Measurements from ENCODE around the gene RBP7.
"Not testable (repeated sequence)": the region's sequence is repeated elsewhere in the genome, so short reads cannot be mapped to it uniquely, and the experiment has no call there.

Gene RBP7

DNA sequence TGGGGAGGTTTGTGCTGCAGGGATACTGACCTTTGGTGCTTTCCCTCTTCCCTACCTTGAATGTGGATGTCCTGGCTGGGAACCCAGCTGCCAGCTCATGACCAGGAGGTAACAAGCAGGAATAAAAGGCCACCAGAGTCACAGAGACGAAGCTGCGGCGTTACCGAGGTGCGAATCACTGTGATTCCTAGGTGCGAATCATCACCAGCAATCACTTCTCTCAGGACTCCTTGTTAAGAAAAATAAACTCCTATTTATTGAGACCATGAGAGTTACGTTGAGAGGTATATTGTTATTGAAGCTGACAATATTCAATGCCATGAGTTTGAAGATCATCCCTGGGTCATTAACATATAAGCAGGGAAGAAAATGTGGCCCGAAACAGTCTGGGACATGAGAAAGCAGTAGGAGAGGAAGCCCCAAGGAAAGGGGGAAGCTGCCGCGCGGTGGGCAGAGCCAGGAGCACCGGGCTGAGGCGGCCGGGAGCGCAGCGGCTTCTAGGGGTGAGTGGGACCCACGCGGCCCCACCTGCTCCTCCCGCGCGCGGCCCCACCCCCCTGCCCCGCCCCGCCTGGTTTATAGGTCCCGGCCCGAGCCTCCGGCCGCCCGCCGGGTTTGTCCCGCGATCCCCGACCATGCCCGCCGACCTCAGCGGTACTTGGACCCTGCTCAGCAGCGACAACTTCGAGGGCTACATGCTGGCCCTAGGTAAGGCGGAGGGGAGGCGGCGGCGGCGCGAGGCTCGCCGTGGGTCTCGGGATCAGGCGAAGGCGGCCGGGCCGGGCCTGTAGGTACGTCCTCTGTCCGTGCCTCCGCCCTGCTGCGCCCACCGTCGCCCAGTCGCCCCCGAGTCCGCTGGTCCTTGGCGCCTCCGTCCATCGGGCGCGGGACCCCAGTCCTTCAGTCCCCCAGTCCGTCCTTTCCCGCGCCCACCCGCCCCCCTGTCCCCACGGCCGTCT is at the start of gene RBP7:
Gene RBP7 (plus strand): TSS at position 605 of the 959 bp plus-strand sequence. CDS start 31 bp downstream, at position 636.
- Mint-ChIP-seq H3K27ac (no peak within 1 kb of the TSS), H3K27me3 (peaks cover 44% of the 10 kb centered on the region)
- DNase-seq = peak; percentile 39

DNA sequence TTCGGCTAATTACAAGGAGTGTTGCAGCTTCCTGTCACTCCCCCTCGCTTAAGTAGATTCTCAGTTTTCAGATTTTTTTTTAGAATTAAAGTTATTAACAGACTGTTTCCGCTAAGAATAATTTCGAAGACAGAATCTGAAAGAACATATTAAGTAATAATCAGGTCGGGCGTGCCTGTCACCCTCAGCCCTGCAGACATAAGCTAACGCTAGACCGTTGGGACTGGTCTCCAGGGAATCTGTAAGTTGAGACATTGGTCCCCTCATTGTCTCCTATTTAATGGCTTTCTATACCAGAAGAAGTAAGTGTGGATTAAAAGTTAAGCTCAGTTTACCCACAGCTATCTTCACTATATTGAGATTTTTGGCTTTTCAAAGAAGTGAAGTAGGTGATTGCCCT is 39.3 kb upstream of the RBP7 start:
- no peak for DNase-seq
- Mint-ChIP-seq H3K4me3 (no peak overlapping the region), H3K36me3 (ENCODE audit: low read depth) (no peaks in the 10 kb centered on the region), H3K4me1 (ENCODE audit: low read depth) (no peaks in the 10 kb centered on the region), H3K27ac (no peak overlapping the region), H3K9me3 (no peaks in the 10 kb centered on the region), H3K27me3 (no peaks in the 10 kb centered on the region)

More for the DNA sequence above, at the start of gene RBP7:
- Mint-ChIP-seq H3K36me3 (ENCODE audit: low read depth) (no peaks in the 10 kb centered on the region), H3K9me3 (peaks cover 7% of the 10 kb centered on the region), H3K4me3 (peak within 1 kb of the TSS; percentile 66), H3K4me1 (ENCODE audit: low read depth) (peaks cover 14% of the 10 kb centered on the region)

DNA sequence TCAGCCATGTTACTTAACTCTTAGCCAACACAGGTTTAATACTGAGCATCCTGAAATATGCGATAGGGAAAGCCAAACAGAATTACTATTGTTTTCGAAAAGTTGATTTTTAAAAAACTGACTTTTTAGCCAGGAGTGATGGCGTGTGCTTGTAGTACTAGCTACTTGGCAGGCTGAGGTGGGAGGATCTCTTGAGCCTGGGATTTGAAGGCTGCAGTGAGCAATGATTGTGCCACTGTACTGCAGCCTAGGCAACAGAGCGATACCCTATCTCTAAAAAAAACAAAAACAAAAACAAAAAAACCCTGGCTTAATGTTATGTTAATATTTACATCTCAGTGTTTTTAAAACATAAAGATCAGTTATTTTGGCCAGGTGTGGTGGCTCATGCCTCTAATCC is 37.0 kb upstream of the RBP7 start:
- no peaks in the 10 kb centered on the region for H3K9me3 Mint-ChIP-seq
- no peaks in the 10 kb centered on the region for H3K4me1 Mint-ChIP-seq (ENCODE audit: low read depth)
- no peaks in the 10 kb centered on the region for H3K27me3 Mint-ChIP-seq
- DNase-seq = no peak
- H3K4me3 Mint-ChIP-seq = no peak overlapping the region
- H3K36me3 Mint-ChIP-seq (ENCODE audit: low read depth) = no peaks in the 10 kb centered on the region
- H3K27ac Mint-ChIP-seq = no peak overlapping the region

DNA sequence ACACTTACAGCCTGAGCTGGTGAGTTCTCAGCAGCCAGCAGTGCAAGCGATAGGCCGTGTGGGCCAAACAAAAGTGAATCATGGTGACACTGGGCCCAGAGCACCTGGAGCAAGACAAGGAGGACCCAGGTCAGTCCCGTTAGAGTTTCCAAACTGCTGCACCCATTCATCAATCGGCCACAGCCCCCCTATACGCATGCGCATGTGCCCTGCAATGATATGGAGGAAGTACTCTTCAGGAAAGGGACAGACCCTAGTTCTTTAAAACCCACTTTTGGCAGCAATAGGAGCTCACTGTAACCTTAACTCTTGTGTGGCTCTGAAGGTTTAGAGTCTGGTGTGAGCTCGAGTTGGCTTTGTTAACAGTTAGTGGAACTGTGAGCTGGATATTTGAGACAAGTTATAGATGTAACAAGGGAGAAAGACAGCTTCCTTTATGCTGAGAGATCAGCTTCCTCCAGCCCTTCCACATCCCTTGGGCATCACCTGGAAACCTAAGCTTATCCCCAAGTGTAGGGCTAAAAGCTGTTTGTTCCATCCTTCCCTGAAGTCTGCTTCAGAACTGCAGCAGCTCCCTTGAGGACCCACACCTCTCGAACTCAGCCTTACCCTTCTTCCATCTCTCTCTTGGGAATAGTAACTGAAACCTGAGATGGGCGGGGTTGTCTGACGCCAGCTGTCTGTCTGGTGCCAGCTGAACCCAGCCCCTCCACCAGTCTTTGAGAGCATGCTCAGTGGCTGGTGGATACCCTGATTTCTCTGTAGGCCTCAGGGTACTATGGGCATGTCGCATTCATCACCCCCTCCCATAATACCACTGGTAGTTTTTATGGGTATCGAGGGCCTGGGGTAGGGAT is 36.1 kb upstream of the RBP7 start:
- no peak overlapping the region for H3K4me3 Mint-ChIP-seq
- no peaks in the 10 kb centered on the region for H3K27me3 Mint-ChIP-seq
- H3K36me3 Mint-ChIP-seq (ENCODE audit: low read depth) = no peaks in the 10 kb centered on the region
- H3K27ac Mint-ChIP-seq = peak overlapping the region; percentile 37
- no peaks in the 10 kb centered on the region for H3K9me3 Mint-ChIP-seq
- DNase-seq = no peak
- H3K4me1 Mint-ChIP-seq (ENCODE audit: low read depth) = no peaks in the 10 kb centered on the region

DNA sequence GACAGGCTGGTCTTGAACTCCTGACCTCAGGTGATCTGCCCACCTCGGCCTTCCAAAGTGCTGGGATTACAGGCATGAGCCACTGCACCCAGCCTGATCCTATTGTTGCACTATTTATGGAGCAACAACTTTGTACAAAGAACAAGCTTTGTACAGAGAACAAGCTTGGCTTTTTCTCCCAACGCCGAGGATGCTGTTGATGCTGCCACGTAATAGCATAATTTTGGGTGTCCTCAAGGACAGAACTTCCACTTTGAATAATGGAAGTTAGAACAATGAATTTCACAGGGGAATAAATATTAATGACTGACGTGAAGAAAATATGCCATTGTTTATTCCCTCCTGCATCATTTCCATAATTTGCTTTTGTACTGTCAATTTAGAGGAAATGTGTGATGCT is 12.8 kb upstream of the RBP7 start:
- H3K27ac Mint-ChIP-seq = no peak overlapping the region
- no peaks in the 10 kb centered on the region for H3K4me1 Mint-ChIP-seq (ENCODE audit: low read depth)
- no peak overlapping the region for H3K4me3 Mint-ChIP-seq
- peaks cover 22% of the 10 kb centered on the region for H3K36me3 Mint-ChIP-seq (ENCODE audit: low read depth)
- no peak for DNase-seq
- H3K27me3 Mint-ChIP-seq = no peaks in the 10 kb centered on the region
- H3K9me3 Mint-ChIP-seq = no peaks in the 10 kb centered on the region

DNA sequence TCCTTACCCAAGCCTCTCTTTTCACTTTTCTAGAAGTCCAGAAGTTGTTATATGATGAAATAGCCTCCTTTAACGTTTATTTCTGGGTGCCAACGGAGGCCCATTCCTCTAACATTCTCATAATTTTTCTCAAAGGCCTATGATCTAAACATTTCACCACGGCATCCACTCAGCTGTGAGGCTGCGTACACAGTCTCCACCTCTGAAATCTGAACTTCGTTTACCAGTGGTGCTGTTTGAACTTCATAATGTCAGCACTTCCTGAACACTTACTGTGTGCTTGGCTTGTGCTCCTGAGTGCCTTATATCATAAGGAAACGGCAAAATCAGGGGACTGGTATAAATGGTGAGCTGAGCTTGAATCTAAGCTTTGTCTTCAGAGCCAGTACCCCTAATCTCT is 12.0 kb upstream of the RBP7 start:
- Mint-ChIP-seq H3K9me3 (no peaks in the 10 kb centered on the region), H3K4me3 (no peak overlapping the region), H3K36me3 (ENCODE audit: low read depth) (peaks cover 22% of the 10 kb centered on the region), H3K27ac (no peak overlapping the region), H3K27me3 (no peaks in the 10 kb centered on the region), H3K4me1 (ENCODE audit: low read depth) (no peaks in the 10 kb centered on the region)
- DNase-seq = no peak

DNA sequence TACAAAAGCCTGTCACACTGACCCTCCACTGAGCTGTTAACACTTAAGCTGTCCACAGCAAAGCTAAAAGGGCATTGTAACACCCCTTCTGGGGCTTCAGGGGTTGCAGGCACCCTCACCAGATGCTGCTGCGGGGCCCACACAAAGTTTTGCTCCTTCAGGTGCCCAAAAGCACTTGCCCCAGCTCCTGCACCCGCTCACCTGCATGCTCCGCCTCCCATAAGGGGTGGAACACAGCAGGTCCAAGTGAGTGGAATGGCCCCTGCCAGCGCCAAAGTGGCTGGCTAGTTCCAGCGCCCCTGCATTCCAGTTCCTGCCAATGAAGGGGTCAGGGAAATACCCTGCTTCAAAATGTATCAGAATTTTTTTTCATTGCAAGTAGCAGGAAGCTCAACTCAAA is 7.3 kb upstream of the RBP7 start:
- Mint-ChIP-seq H3K27me3 (peaks cover 8% of the 10 kb centered on the region), H3K27ac (no peak overlapping the region), H3K9me3 (no peaks in the 10 kb centered on the region), H3K4me1 (ENCODE audit: low read depth) (no peaks in the 10 kb centered on the region), H3K4me3 (no peak overlapping the region), H3K36me3 (ENCODE audit: low read depth) (no peaks in the 10 kb centered on the region)
- DNase-seq = no peak

DNA sequence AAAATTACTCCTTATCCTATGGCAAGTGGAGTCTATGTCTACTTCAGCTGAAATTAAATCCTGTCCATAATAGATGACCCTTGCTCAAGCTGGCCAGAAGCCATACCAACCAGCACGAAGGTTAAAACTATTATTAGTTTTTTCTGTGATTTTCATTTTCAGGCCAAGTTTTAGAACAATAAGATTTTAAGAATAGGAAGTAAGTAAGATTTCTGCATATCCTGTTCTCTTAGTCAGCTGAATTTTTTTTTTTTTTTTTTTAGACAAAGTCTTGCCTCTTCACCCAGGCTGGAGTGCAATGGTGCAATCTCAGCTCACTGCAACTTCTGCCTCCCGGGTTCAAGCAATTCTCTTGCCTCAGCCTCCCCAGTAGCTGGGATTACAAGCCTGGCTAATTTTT is 6.1 kb upstream of the RBP7 start:
- Mint-ChIP-seq H3K4me1 (ENCODE audit: low read depth) (no peaks in the 10 kb centered on the region), H3K27me3 (peaks cover 8% of the 10 kb centered on the region), H3K9me3 (no peaks in the 10 kb centered on the region), H3K27ac (no peak overlapping the region), H3K4me3 (no peak overlapping the region), H3K36me3 (ENCODE audit: low read depth) (no peaks in the 10 kb centered on the region)
- DNase-seq = no peak

DNA sequence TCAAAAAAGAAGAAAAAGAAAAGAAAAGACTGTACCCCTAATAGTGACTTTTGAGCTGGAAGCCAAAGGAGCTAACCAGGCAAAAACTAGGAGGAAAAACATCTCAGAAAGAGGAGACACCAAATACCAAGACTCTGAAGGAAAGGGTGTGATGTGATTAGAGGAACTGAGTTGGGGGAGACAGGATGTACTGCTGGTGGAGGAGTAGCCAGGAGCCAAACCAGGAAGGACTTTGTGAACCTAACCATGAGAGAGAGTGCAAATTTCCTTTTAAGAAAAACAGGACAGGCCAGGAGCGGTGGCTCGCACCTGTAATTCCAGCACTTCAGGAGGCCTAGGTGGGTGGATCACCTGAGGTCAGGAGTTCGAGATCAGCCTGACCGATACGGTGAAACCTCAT is 4.1 kb upstream of the RBP7 start:
- H3K27me3 Mint-ChIP-seq = peaks cover 19% of the 10 kb centered on the region
- DNase-seq = no peak
- no peak overlapping the region for H3K27ac Mint-ChIP-seq
- H3K4me1 Mint-ChIP-seq (ENCODE audit: low read depth) = peaks cover 6% of the 10 kb centered on the region
- H3K36me3 Mint-ChIP-seq (ENCODE audit: low read depth) = no peaks in the 10 kb centered on the region
- H3K9me3 Mint-ChIP-seq = no peaks in the 10 kb centered on the region
- H3K4me3 Mint-ChIP-seq = no peak overlapping the region

DNA sequence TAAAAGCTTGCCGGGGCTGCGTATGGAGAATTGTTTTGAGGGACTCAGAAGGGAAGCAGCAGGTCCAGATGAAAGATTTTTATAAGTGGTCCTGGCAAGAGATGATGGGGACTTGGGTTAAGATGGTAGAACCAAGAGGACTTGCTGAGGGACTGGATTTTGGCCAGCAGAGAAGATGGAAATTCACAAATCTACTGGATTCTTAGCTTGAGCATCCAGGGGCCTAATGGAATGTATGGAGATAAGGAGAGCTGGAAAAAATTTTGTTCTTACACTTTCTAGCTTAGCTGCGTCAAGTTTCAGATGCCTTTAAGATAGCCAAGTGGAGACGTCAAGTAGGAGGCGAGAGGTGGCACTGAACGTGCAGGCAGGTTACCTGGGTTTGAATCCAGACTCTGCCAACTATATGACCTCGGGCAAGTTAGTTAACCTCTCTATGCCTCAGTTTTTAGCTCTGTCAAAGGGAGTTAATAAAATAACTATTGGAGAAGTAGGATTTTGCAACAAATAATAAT is 3.4 kb upstream of the RBP7 start:
- no peak overlapping the region for H3K27ac Mint-ChIP-seq
- DNase-seq = no peak
- no peaks in the 10 kb centered on the region for H3K36me3 Mint-ChIP-seq (ENCODE audit: low read depth)
- no peak overlapping the region for H3K4me3 Mint-ChIP-seq
- H3K27me3 Mint-ChIP-seq = peaks cover 26% of the 10 kb centered on the region
- H3K9me3 Mint-ChIP-seq = peaks cover 2% of the 10 kb centered on the region
- peaks cover 10% of the 10 kb centered on the region for H3K4me1 Mint-ChIP-seq (ENCODE audit: low read depth)

DNA sequence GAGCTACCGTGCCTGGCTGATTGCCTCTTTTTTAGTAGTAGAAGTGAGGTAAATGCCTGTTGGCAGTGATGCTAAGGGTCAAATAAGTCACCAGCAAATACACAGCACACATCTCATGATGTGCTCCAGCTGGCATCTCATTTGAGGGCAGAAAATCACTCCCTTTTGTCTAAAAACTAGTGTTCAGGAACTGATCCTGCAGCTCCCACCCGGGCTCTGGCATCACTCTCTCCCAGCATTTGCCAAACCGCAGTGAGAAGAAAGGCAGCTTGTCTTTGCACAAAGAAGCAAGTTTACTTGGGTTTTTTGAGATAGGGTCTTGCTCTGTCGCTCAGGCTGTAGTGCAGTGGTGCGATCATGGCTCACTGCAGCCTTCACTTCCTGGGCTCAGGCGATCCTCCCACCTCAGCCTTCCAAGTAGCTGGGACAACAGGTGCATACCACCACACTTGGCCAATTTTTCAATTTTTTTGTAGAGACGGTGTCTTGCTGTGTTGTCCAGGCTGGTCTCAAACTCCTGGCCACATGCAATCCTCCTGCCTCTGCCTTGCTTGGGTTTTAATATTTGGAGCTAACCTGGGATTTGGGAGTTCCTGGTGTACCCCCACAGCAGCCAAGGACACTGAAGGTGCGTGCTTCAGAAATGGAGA is 4.1 kb downstream of the RBP7 start:
- Mint-ChIP-seq H3K4me1 (ENCODE audit: low read depth) (peaks cover 14% of the 10 kb centered on the region), H3K36me3 (ENCODE audit: low read depth) (no peaks in the 10 kb centered on the region), H3K27ac (no peak overlapping the region), H3K9me3 (peaks cover 7% of the 10 kb centered on the region), H3K4me3 (no peak overlapping the region), H3K27me3 (peaks cover 51% of the 10 kb centered on the region)
- no peak for DNase-seq

DNA sequence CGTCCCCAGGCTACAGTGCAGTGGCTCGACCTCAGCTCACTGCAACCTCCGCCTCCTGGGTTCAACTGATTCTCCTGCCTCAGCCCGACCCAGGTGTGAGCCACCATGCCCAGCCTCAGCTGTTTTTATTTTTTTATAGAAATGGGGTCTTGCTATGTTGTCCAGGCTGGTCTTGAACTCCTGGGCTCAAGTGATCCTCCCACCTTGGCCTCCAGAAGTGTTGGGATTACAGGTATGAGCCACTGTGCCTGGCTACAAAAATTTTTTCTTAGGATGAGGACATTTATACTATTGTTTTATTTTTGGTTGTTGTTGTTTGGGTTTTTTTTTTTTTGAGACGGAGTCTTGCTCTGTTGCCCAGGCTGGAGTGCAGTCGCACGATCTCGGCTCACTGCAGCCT is 8.2 kb downstream of the RBP7 start:
- H3K27ac Mint-ChIP-seq; DNase-seq; H3K4me3 Mint-ChIP-seq; H3K4me1 Mint-ChIP-seq (ENCODE audit: low read depth); H3K36me3 Mint-ChIP-seq (ENCODE audit: low read depth); H3K9me3 Mint-ChIP-seq: not testable (repeated sequence)
- peaks cover 27% of the 10 kb centered on the region for H3K27me3 Mint-ChIP-seq

DNA sequence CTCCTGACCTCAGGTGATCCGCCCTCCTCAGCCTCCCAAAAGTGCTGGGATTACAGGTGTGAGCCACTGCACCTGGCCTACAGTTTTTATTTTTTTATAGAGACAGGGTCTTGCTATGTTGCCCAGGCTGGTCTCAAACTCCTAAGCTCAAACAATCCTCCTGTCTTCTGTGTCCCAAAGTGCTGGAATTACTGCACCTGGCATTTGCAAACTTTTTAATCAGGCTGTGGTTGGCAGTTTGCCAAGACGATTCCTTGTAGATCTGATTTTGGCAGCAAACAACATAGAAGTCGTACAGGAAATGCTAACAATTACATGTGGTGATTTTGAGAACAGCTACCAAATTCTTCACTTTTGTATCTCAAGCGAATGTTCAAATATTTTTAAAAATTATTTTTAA is 10.1 kb downstream of the RBP7 start:
- H3K27ac Mint-ChIP-seq = no peak overlapping the region
- no peaks in the 10 kb centered on the region for H3K9me3 Mint-ChIP-seq
- H3K36me3 Mint-ChIP-seq (ENCODE audit: low read depth) = no peaks in the 10 kb centered on the region
- peaks cover 13% of the 10 kb centered on the region for H3K27me3 Mint-ChIP-seq
- no peak overlapping the region for H3K4me3 Mint-ChIP-seq
- no peak for DNase-seq
- no peaks in the 10 kb centered on the region for H3K4me1 Mint-ChIP-seq (ENCODE audit: low read depth)

DNA sequence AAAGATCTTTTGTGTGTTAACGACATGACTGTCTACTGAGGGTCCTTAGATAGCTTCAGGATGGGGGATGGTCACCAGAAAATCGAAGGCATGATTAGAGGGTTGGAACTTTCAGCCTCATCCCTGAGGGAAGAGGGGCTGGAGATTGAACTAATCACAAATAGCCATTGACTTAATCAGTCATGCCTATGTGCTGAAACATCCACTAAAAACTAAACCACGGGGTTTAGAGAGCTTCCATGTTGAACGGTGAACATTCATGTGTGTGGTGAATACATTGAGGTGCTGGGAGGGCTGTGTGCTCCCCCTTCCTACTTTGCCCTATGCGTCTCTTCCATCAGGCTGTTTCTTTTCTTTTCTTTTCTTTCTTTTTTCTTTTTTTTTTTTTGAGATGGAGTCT is 17.0 kb downstream of the RBP7 start:
- Mint-ChIP-seq H3K4me3 (no peak overlapping the region), H3K36me3 (ENCODE audit: low read depth) (no peaks in the 10 kb centered on the region), H3K27ac (no peak overlapping the region), H3K27me3 (peaks cover 5% of the 10 kb centered on the region), H3K9me3 (no peaks in the 10 kb centered on the region), H3K4me1 (ENCODE audit: low read depth) (no peaks in the 10 kb centered on the region)
- no peak for DNase-seq

Data from activated T-cell treated with anti-CD3 and anti-CD28 coated beads, Interleukin-2, amount 50 U/mL, for 24 hours (primary cell).